Measurements from ENCODE around the gene TP53INP2. TPM values are rescaled to one million over a fixed set of nuclear protein-coding genes. Genes with fewer than 3 reads are reported as not detected.

Gene TP53INP2
- total and polyA plus RNA-seq, 9 of the 15 experiments (the other 6 are each of a cell fraction or from before 2014, with no cell fraction given) = 0.43 to 5.0 (median 1.3) TPM

- TF ChIP-seq, protein P1, sequence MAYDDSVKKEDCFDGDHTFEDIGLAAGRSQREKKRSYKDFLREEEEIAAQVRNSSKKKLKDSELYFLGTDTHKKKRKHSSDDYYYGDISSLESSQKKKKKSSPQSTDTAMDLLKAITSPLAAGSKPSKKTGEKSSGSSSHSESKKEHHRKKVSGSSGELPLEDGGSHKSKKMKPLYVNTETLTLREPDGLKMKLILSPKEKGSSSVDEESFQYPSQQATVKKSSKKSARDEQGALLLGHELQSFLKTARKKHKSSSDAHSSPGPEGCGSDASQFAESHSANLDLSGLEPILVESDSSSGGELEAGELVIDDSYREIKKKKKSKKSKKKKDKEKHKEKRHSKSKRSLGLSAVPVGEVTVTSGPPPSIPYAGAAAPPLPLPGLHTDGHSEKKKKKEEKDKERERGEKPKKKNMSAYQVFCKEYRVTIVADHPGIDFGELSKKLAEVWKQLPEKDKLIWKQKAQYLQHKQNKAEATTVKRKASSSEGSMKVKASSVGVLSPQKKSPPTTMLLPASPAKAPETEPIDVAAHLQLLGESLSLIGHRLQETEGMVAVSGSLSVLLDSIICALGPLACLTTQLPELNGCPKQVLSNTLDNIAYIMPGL (CRISPR knock-in tag; IDR thresholded peaks at IDR 0.05) = no peak
- no peak for TF ChIP-seq ZZZ3 (IDR thresholded peaks at IDR 0.05)
- no peak for TF ChIP-seq POLR3A (IDR thresholded peaks at IDR 0.05; ENCODE audit: borderline replicate concordance, extremely low read depth, insufficient read depth, insufficient read length)
- TF ChIP-seq SREBF1 (IDR thresholded peaks at IDR 0.05; ENCODE audit: borderline replicate concordance, low read depth, low read length) = no peak
- TF ChIP-seq ZNF551 (CRISPR knock-in tag; IDR thresholded peaks at IDR 0.05) = no peak
- no peak for TF ChIP-seq RCOR1 (IDR thresholded peaks at IDR 0.05; ENCODE audit: borderline replicate concordance in 1 of 2, low read depth in 2 of 2, low read length in 2 of 2)
- TF ChIP-seq TCF3 (CRISPR knock-in tag; IDR thresholded peaks at IDR 0.05) = no peak
- no peak for TF ChIP-seq NEUROD1 (IDR thresholded peaks at IDR 0.05; ENCODE audit: borderline replicate concordance, low read depth, low read length, partially characterized antibody)
- TF ChIP-seq ZNF23 (CRISPR knock-in tag; IDR thresholded peaks at IDR 0.05) = no peak
- no peak for TF ChIP-seq NONO (IDR thresholded peaks at IDR 0.05; ENCODE audit: low read depth in 2 of 2, low read length in 1 of 2)
- 0 out of 2 replicates have a peak, but pooled peaks have one; percentile 42 for TF ChIP-seq POLR2A (conservative IDR thresholded peaks at IDR 0.05)
- TF ChIP-seq, protein P2, sequence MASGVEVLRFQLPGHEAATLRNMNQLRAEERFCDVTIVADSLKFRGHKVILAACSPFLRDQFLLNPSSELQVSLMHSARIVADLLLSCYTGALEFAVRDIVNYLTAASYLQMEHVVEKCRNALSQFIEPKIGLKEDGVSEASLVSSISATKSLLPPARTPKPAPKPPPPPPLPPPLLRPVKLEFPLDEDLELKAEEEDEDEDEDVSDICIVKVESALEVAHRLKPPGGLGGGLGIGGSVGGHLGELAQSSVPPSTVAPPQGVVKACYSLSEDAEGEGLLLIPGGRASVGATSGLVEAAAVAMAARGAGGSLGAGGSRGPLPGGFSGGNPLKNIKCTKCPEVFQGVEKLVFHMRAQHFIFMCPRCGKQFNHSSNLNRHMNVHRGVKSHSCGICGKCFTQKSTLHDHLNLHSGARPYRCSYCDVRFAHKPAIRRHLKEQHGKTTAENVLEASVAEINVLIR (CRISPR knock-in tag; IDR thresholded peaks at IDR 0.05) = peak; percentile 90
- TF ChIP-seq SAP30 (IDR thresholded peaks at IDR 0.05; ENCODE audit: borderline replicate concordance, insufficient read depth, low read depth, low read length, poor library complexity, severe bottlenecking) = peak; percentile 88
- no peak for TF ChIP-seq ELF4 (CRISPR knock-in tag; IDR thresholded peaks at IDR 0.05)
- no peak for TF ChIP-seq ZNF445 (CRISPR knock-in tag; IDR thresholded peaks at IDR 0.05; ENCODE audit: low read depth)
- TF ChIP-seq ZFX (CRISPR knock-in tag; IDR thresholded peaks at IDR 0.05) = peak; percentile 80
- TF ChIP-seq ARHGAP35 (IDR thresholded peaks at IDR 0.05; ENCODE audit: partially characterized antibody) = no peak
- peak; percentile 99 for TF ChIP-seq PCBP1 (IDR thresholded peaks at IDR 0.05; ENCODE audit: low read depth, low read length, poor library complexity, severe bottlenecking)
- no peak for TF ChIP-seq CBX3 (IDR thresholded peaks at IDR 0.05; ENCODE audit: borderline replicate concordance in 1 of 2, low read length in 2 of 2)
- no peak; the same call in 1 of the 2 replicates for TF ChIP-seq THRB (CRISPR knock-in tag; conservative IDR thresholded peaks at IDR 0.05)
- TF ChIP-seq SIN3A (IDR thresholded peaks at IDR 0.05; ENCODE audit: borderline replicate concordance in 2 of 2, control insufficient read depth in 1 of 2, low read depth in 2 of 2, low read length in 2 of 2) = peak in 1 of 2 experiments; percentile 81
- TF ChIP-seq ZFPM2 (CRISPR knock-in tag; IDR thresholded peaks at IDR 0.05) = no peak
Observed at GRCh38 chr20:34704177-34705007, at the start of gene TP53INP2 (continued).
